WTC11 (cell line): ENCODE measurements around the gene RFC2. TPM values are rescaled to one million over a fixed set of nuclear protein-coding genes. Genes with fewer than 3 reads are reported as not detected.

ENCODE experiments used
- ATAC-seq: fragments of 200-7000 bp; cut with Tn5 transposase; 2 replicates; pipeline ENCODE4 v1.10.0; 2021; ENCODE audit warnings: mild to moderate bottlenecking, moderate library complexity
- CTCF ChIA-PET: fragments of 300-600 bp; sonication (Branson Sonifier 250); formaldehyde crosslinking; loops from one replicate; lab custom pipeline; 2021; ENCODE audit warnings: antibody characterized with exemption; lab: Charles Lee
- POLR2A ChIA-PET: fragments of 350-600 bp; sonication (Branson Sonifier 250); formaldehyde crosslinking; loops from one replicate; lab custom pipeline; 2021; ENCODE audit warnings: antibody characterized with exemption; lab: Charles Lee
- DNase-seq: peaks from one replicate; pipeline ENCODE4 v3.0.0; 2021; ENCODE audit warnings: low spot score
- H3K27ac Mint-ChIP-seq: 2 replicates; pipeline ENCODE4 v1.8.0; 2021; ENCODE audit warnings: mixed read lengths
- H3K27me3 Mint-ChIP-seq: 2 replicates; pipeline ENCODE4 v1.8.0; 2021; ENCODE audit warnings: low read depth, mild to moderate bottlenecking, moderate library complexity, mixed read lengths
- H3K36me3 Mint-ChIP-seq: 2 replicates; pipeline ENCODE4 v1.8.0; 2021; ENCODE audit warnings: mixed read lengths
- H3K4me1 Mint-ChIP-seq: 2 replicates; pipeline ENCODE4 v1.8.0; 2022; ENCODE audit warnings: mixed read lengths
- H3K4me3 Mint-ChIP-seq: 2 replicates; pipeline ENCODE4 v1.8.0; 2021; ENCODE audit warnings: mild to moderate bottlenecking, moderate library complexity, mixed read lengths
- H3K9me3 Mint-ChIP-seq: 2 replicates; pipeline ENCODE4 v1.8.0; 2021; ENCODE audit warnings: mixed read lengths
- CREB1 ChIP-seq: sonication (generic); formaldehyde crosslinking; IDR thresholded peaks from 2 replicates; pipeline ENCODE4 v1.8.0; 2023; ENCODE audit warnings: mild to moderate bottlenecking, missing genetic modification reagents
- MLX ChIP-seq: sonication (generic); formaldehyde crosslinking; IDR thresholded peaks from 2 replicates; pipeline ENCODE4 v1.8.1; 2023; ENCODE audit warnings: mild to moderate bottlenecking, missing genetic modification reagents, moderate library complexity
- OVOL2 ChIP-seq: fragments of 250-450 bp; sonication (Bioruptor Pico); IDR thresholded peaks from 2 replicates; pipeline ENCODE4 v1.9.0; 2021; ENCODE audit warnings: mild to moderate bottlenecking, borderline replicate concordance
- RELA ChIP-seq: sonication (generic); formaldehyde crosslinking; IDR thresholded peaks from 2 replicates; pipeline ENCODE4 v1.8.1; 2022; ENCODE audit warnings: missing genetic modification reagents, mild to moderate bottlenecking, borderline replicate concordance
- TCF7 ChIP-seq: sonication (generic); formaldehyde crosslinking; IDR thresholded peaks from 2 replicates; pipeline ENCODE4 v1.8.0; 2022; ENCODE audit warnings: mild to moderate bottlenecking, low read depth, missing genetic modification reagents, moderate library complexity
- TP53 ChIP-seq: sonication (generic); formaldehyde crosslinking; IDR thresholded peaks from 2 replicates; pipeline ENCODE4 v1.8.1; 2023; ENCODE audit warnings: mild to moderate bottlenecking, missing genetic modification reagents
- ZMAT4 ChIP-seq: fragments of 250-450 bp; sonication (Bioruptor Pico); IDR thresholded peaks from 2 replicates; pipeline ENCODE4 v1.9.0; 2021; ENCODE audit warnings: mild to moderate bottlenecking
- ZNF317 ChIP-seq: sonication (generic); formaldehyde crosslinking; IDR thresholded peaks from 2 replicates; pipeline ENCODE4 v1.8.1; 2023; ENCODE audit warnings: low read depth, mild to moderate bottlenecking, moderate library complexity, missing genetic modification reagents, borderline replicate concordance
- total RNA-seq: library from RNA; stranded (reverse); gene quantifications from 3 replicates; pipeline ENCODE4 v1.2.3, GENCODE V29; 2021
- TF ChIP-seq, protein P1 (sequence below): sonication (generic); formaldehyde crosslinking; IDR thresholded peaks from 2 replicates; pipeline ENCODE4 v1.8.1; 2023; ENCODE audit warnings: mild to moderate bottlenecking, missing genetic modification reagents, moderate library complexity
- TF ChIP-seq, protein P2 (sequence below): sonication (generic); formaldehyde crosslinking; IDR thresholded peaks from 2 replicates; pipeline ENCODE4 v1.8.0; 2023; ENCODE audit warnings: missing genetic modification reagents
- TF ChIP-seq, protein P3 (sequence below): sonication (generic); formaldehyde crosslinking; IDR thresholded peaks from 2 replicates; pipeline ENCODE4 v1.8.0; 2022; ENCODE audit warnings: mild to moderate bottlenecking, missing genetic modification reagents
- TF ChIP-seq, protein P4 (sequence below): sonication (generic); formaldehyde crosslinking; IDR thresholded peaks from 2 replicates; pipeline ENCODE4 v1.8.1; 2022; ENCODE audit warnings: missing genetic modification reagents, borderline replicate concordance

RFC2 gene
- total RNA-seq, 1 experiment from 2014 or later: 80.7 TPM

- peaks cover 13% of the 10 kb centered on the region for H3K36me3 Mint-ChIP-seq
- peaks cover 5% of the 10 kb centered on the region for H3K27me3 Mint-ChIP-seq
- peaks cover 60% of the 10 kb centered on the region for H3K4me1 Mint-ChIP-seq
- ChIA-PET CTCF (interaction anchor here (0.6 to 2.9 kb wide), 5 partner anchors 11 to 124 kb away, joined by 3 to 18 read pairs (median 5); no protein-coding TSS in a partner anchor), POLR2A (interaction anchor here (1.4 kb wide), 1 partner anchor 23 kb away, joined by 3 read pairs; no protein-coding TSS in a partner anchor)
- no peaks in the 10 kb centered on the region for H3K9me3 Mint-ChIP-seq
- DNase-seq (no peak), ATAC-seq (no peak)
- peak overlapping the region; percentile 82 for H3K27ac Mint-ChIP-seq
- H3K4me3 Mint-ChIP-seq: no peak overlapping the region
- TF ChIP-seq, protein P1, sequence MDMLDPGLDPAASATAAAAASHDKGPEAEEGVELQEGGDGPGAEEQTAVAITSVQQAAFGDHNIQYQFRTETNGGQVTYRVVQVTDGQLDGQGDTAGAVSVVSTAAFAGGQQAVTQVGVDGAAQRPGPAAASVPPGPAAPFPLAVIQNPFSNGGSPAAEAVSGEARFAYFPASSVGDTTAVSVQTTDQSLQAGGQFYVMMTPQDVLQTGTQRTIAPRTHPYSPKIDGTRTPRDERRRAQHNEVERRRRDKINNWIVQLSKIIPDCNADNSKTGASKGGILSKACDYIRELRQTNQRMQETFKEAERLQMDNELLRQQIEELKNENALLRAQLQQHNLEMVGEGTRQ (CRISPR knock-in tag): peak; percentile 71
- TF ChIP-seq MLX (CRISPR knock-in tag): no peak
These were observed 38.8 kb upstream of the RFC2 start for GRCh38 chr7:74292757-74293576.

DNA sequence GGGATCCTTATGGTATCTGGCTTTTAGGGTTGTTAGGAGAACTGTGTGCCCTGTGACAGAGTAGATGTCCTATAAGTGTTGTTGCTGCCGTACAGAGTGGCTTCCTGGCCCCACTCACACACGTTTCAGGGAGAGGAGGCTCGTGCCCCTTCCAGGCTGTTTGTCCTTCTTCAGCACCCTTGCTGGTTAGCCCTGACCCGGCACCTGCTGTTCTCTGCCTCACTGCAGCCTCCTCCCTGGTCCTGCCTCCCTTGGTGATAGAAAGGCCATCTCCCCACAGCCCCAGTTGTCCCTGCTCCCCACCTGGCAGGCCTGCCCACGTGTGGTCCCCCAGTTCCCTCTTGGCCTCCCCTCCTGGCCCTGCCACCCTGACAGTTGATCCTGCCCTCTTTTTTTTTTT, 37.3 kb upstream of the RFC2 start:
- peaks cover 10% of the 10 kb centered on the region for H3K36me3 Mint-ChIP-seq
- ATAC-seq (no peak), DNase-seq (no peak)
- peaks cover 61% of the 10 kb centered on the region for H3K4me1 Mint-ChIP-seq
- H3K27me3 Mint-ChIP-seq: peaks cover 5% of the 10 kb centered on the region
- no peaks in the 10 kb centered on the region for H3K9me3 Mint-ChIP-seq
- H3K27ac Mint-ChIP-seq: no peak overlapping the region; the same call in 1 of the 2 replicates
- ChIA-PET POLR2A (no interaction called here), CTCF (interaction anchor here (1.0 to 2.9 kb wide), 5 partner anchors 9 to 125 kb away, joined by 3 to 18 read pairs (median 5); no protein-coding TSS in a partner anchor)
- H3K4me3 Mint-ChIP-seq: peak overlapping the region; percentile 70
- TF ChIP-seq OVOL2 (CRISPR knock-in tag): no peak
- no peak for TF ChIP-seq ZMAT4
- TF ChIP-seq RELA (CRISPR knock-in tag): no peak
- TF ChIP-seq TP53 (CRISPR knock-in tag): no peak
- TF ChIP-seq, protein P1 (CRISPR knock-in tag): no peak
- TF ChIP-seq TCF7: no peak
- TF ChIP-seq, protein P2, sequence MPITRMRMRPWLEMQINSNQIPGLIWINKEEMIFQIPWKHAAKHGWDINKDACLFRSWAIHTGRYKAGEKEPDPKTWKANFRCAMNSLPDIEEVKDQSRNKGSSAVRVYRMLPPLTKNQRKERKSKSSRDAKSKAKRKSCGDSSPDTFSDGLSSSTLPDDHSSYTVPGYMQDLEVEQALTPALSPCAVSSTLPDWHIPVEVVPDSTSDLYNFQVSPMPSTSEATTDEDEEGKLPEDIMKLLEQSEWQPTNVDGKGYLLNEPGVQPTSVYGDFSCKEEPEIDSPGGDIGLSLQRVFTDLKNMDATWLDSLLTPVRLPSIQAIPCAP (CRISPR knock-in tag): no peak
- TF ChIP-seq, protein P3, sequence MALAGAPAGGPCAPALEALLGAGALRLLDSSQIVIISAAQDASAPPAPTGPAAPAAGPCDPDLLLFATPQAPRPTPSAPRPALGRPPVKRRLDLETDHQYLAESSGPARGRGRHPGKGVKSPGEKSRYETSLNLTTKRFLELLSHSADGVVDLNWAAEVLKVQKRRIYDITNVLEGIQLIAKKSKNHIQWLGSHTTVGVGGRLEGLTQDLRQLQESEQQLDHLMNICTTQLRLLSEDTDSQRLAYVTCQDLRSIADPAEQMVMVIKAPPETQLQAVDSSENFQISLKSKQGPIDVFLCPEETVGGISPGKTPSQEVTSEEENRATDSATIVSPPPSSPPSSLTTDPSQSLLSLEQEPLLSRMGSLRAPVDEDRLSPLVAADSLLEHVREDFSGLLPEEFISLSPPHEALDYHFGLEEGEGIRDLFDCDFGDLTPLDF: no peak
- TF ChIP-seq, protein P4, sequence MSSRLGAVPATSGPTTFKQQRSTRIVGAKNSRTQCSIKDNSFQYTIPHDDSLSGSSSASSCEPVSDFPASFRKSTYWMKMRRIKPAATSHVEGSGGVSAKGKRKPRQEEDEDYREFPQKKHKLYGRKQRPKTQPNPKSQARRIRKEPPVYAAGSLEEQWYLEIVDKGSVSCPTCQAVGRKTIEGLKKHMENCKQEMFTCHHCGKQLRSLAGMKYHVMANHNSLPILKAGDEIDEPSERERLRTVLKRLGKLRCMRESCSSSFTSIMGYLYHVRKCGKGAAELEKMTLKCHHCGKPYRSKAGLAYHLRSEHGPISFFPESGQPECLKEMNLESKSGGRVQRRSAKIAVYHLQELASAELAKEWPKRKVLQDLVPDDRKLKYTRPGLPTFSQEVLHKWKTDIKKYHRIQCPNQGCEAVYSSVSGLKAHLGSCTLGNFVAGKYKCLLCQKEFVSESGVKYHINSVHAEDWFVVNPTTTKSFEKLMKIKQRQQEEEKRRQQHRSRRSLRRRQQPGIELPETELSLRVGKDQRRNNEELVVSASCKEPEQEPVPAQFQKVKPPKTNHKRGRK (CRISPR knock-in tag): no peak

DNA sequence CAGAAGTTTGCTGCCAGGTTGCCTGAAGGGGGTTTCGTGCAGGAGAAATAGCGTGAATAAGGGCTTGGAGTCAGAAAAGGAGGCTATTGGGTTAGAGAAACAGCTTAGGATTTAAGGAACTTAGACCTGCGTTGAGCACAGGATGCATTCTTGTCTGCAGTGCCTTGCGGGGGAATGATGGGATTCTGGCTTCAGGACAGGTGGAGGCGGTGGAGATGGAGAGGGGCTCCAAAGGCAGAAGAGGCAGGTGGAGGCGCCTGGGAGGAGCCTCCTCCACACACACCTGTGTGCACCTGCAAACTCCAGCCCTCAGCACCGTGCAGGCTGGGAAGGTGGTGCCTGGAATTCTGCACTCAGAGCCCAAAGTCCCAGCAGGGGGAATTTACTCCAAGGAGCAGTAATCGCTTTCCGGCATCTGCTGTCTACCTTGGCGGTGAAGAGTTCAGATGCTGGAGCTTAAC, 36.8 kb upstream of the RFC2 start:
- POLR2A ChIA-PET: no interaction called here
- Mint-ChIP-seq H3K4me1 (peaks cover 61% of the 10 kb centered on the region), H3K4me3 (peak overlapping the region; percentile 70), H3K27ac (no peak overlapping the region), H3K27me3 (peaks cover 5% of the 10 kb centered on the region), H3K9me3 (no peaks in the 10 kb centered on the region), H3K36me3 (peaks cover 7% of the 10 kb centered on the region)
- TF ChIP-seq CREB1 (CRISPR knock-in tag): no peak
- TF ChIP-seq ZNF317 (CRISPR knock-in tag): peak; percentile 67; the same call in 1 of the 2 replicates
- no peak for TF ChIP-seq TCF7
- ATAC-seq: peak; percentile 7
- CTCF ChIA-PET: interaction anchor here (0.7 to 7.8 kb wide), 6 partner anchors 9 to 115 kb away, joined by 3 to 108 read pairs (median 6); no protein-coding TSS in a partner anchor
- peak; percentile 32 for DNase-seq
